Pons (tissue), 1 donor: ENCODE measurements around the gene IGSF9B.

Experiments used
- DNase-seq: peaks from one replicate; pipeline ENCODE4 v3.0.0-alpha.2; 2016; ENCODE audit warnings: low spot score

IGSF9B gene

GRCh38 chr11:133983660-133984316 lies 27.0 kb upstream of the IGSF9B start:
- no peak for DNase-seq

- DNase-seq = no peak
Measured at GRCh38 chr11:133982876-133983275, 26.1 kb upstream of the IGSF9B start.

- no peak for DNase-seq
Measured at GRCh38 chr11:133982151-133982550, 25.4 kb upstream of the IGSF9B start.

GRCh38 chr11:133981156-133981555 lies 24.4 kb upstream of the IGSF9B start:
- DNase-seq = no peak

GRCh38 chr11:133980665-133981064 lies 23.9 kb upstream of the IGSF9B start:
- no peak for DNase-seq

GRCh38 chr11:133978794-133979193 lies 22.0 kb upstream of the IGSF9B start:
- no peak for DNase-seq

- DNase-seq = no peak
Measured at GRCh38 chr11:133977067-133977677, 20.4 kb upstream of the IGSF9B start.

GRCh38 chr11:133975488-133975849 lies 18.7 kb upstream of the IGSF9B start:
- no peak for DNase-seq

GRCh38 chr11:133974836-133975487 lies 18.2 kb upstream of the IGSF9B start:
- DNase-seq = no peak

- no peak for DNase-seq
Measured at GRCh38 chr11:133971881-133972280, 15.1 kb upstream of the IGSF9B start.

- no peak for DNase-seq
Measured at GRCh38 chr11:133969112-133969511, 12.3 kb upstream of the IGSF9B start.

- DNase-seq = no peak
Measured at GRCh38 chr11:133968300-133968699, 11.5 kb upstream of the IGSF9B start.

GRCh38 chr11:133967599-133968238 lies 11.0 kb upstream of the IGSF9B start:
- DNase-seq = no peak

GRCh38 chr11:133966921-133967598 lies 10.3 kb upstream of the IGSF9B start:
- no peak for DNase-seq

- no peak for DNase-seq
Measured at GRCh38 chr11:133966172-133966651, 9.4 kb upstream of the IGSF9B start.

GRCh38 chr11:133965031-133965601 lies 8.3 kb upstream of the IGSF9B start:
- DNase-seq = no peak

- no peak for DNase-seq
Measured at GRCh38 chr11:133964356-133964755, 7.6 kb upstream of the IGSF9B start.

- DNase-seq = no peak
Measured at GRCh38 chr11:133961890-133962289, 5.1 kb upstream of the IGSF9B start.

GRCh38 chr11:133957900-133958299 lies 1.1 kb upstream of the IGSF9B start:
- DNase-seq = no peak

- no peak for DNase-seq
Measured at GRCh38 chr11:133955945-133956421, 785 bp downstream of the IGSF9B start.

- no peak for DNase-seq
Measured at GRCh38 chr11:133955081-133955891, 1.5 kb downstream of the IGSF9B start.
